Raji (cell line): ENCODE results near the gene CRTAC1.

ENCODE experiments used
- POLR2A ChIP-seq: IDR thresholded peaks from 2 replicates; pipeline ENCODE4 v1.6.1; 2011; ENCODE audit warnings: low read depth, low read length, control low read depth; ENCODE audit not compliant: insufficient read depth

Gene CRTAC1

DNA sequence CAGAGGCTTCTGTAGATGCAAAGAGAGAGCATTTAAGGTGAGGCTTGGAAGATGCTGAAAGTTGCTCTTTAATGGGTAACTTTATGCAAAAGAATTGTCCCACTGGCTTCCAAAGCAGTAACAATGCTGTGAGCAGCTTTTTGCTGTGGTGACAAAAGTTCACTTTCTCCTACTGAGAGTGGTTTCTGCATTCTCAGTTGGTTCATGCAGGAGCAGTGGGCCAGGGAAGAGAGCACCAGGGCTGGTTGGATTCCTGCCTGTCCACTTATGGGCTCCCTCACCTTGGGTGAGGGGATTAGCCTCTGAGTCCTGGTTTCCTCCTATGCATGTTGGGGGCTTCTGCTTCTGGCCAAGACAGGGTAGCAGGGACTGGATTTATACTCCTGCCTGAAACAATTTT, 211.8 kb downstream of the CRTAC1 start:
- TF ChIP-seq POLR2A: no peak

DNA sequence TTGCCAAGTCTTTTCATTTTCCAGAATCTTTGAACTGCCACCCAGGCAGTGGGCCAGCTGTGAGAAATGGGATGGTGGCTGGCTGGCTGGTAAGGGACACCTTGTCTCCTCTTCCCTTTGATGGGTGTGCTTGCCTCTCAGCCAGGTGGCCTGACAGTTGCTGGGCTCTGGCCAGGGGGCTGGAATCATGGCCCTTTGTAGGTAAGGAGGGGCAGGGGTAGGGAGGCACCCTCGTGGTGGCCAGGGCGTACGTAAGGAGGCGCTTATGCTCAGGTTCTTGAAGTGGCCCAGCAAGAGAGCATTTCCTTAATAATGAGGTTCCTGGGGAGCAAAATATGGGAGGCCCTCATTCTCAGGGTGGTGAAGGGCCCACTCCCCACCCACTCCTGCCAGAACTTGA, 213.8 kb downstream of the CRTAC1 start:
- no peak for TF ChIP-seq POLR2A
